PC-9 (cell line): ENCODE data around the gene POLD1. TPM values are rescaled to one million over a fixed set of nuclear protein-coding genes. Genes with fewer than 3 reads are reported as not detected.

ENCODE experiments used
- BruUV-seq: library from RNA; stranded (reverse); fragments of 400-500 nt; replicated peaks from 2 replicates; lab custom pipeline; 2021; lab: Mats Ljungman, UMichigan
- CTCF ChIA-PET: fragments of 300-600 bp; sonication (Branson Sonifier 250); formaldehyde crosslinking; loops from one replicate; lab custom pipeline; 2022; ENCODE audit warnings: antibody characterized with exemption; lab: Charles Lee
- POLR2A ChIA-PET: fragments of 300-600 bp; sonication (Branson Sonifier 250); formaldehyde crosslinking; loops from one replicate; lab custom pipeline; 2022; ENCODE audit warnings: antibody characterized with exemption; ENCODE audit not compliant: unreplicated experiment; lab: Charles Lee
- DNase-seq, 2 experiments: peaks; one replicate each; pipeline versions ENCODE4 v3.0.0 to v3.0.0-alpha.2; 2015 to 2022; ENCODE audit warnings: mixed read lengths in 1 of 2
- H2AFZ ChIP-seq: fragments of 200-600 bp; sonication (generic); 2 replicates; pipeline ENCODE4 v1.8.1; 2017; ENCODE audit warnings: antibody characterized with exemption
- H3F3A ChIP-seq: fragments of 200-600 bp; sonication (generic); 2 replicates; pipeline ENCODE4 v1.8.1; 2017; ENCODE audit warnings: antibody characterized with exemption, mild to moderate bottlenecking, low read depth; ENCODE audit not compliant: insufficient read depth
- H3K27ac ChIP-seq: fragments of 200-600 bp; sonication (generic); 2 replicates; pipeline ENCODE4 v1.6.1; 2016; ENCODE audit warnings: mixed run types
- H3K27me3 ChIP-seq: fragments of 200-600 bp; sonication (generic); 2 replicates; pipeline ENCODE4 v1.6.1; 2016; ENCODE audit warnings: low read depth, mixed run types; ENCODE audit not compliant: insufficient read depth
- H3K36me3 ChIP-seq: fragments of 200-600 bp; sonication (generic); 2 replicates; pipeline ENCODE4 v1.6.1; 2016; ENCODE audit warnings: low read depth, mixed run types
- H3K4me1 ChIP-seq: fragments of 200-600 bp; sonication (generic); replicated peaks from 2 replicates; pipeline ENCODE4 v1.6.1; 2016; ENCODE audit warnings: mixed run types; ENCODE audit not compliant: insufficient read depth
- H3K4me2 ChIP-seq: fragments of 200-600 bp; sonication (generic); 2 replicates; pipeline ENCODE4 v1.6.1; 2017; ENCODE audit warnings: mixed run types
- H3K4me3 ChIP-seq: fragments of 200-600 bp; sonication (generic); 2 replicates; pipeline ENCODE4 v1.6.1; 2016; ENCODE audit warnings: mixed run types
- H3K79me2 ChIP-seq: fragments of 200-600 bp; sonication (generic); 2 replicates; pipeline ENCODE4 v1.6.1; 2017; ENCODE audit warnings: low read depth, mixed run types
- H3K9me2 ChIP-seq: fragments of 200-600 bp; sonication (generic); 2 replicates; pipeline ENCODE4 v1.8.1; 2017; ENCODE audit warnings: mild to moderate bottlenecking; ENCODE audit not compliant: insufficient read depth
- H3K9me3 ChIP-seq: fragments of 200-600 bp; sonication (generic); 2 replicates; pipeline ENCODE4 v1.8.1; 2016; ENCODE audit warnings: low read depth; ENCODE audit not compliant: insufficient read depth
- H4K20me1 ChIP-seq: fragments of 200-600 bp; sonication (generic); 2 replicates; pipeline ENCODE4 v1.8.1; 2017; ENCODE audit not compliant: insufficient read depth
- CTCF ChIP-seq: fragments of 200-600 bp; sonication (generic); conservative IDR thresholded peaks from 2 replicates; pipeline ENCODE4 v1.6.1; 2017; ENCODE audit warnings: mixed run types, antibody characterized with exemption, mild to moderate bottlenecking, moderate library complexity
- EZH2 ChIP-seq: fragments of 200-600 bp; sonication (generic); IDR thresholded peaks from 2 replicates; pipeline ENCODE4 v1.8.0; 2017; ENCODE audit warnings: antibody characterized with exemption, low read depth
- intact Hi-C: fragments of 100-400 bp; cut with micrococcal nuclease; formaldehyde crosslinking; loops from one replicate; pipeline ENCODE4 v1.10.0; 2022; ENCODE audit not compliant: unreplicated experiment
- total RNA-seq: library from RNA; stranded (reverse); gene quantifications from 2 replicates; pipeline ENCODE4 v1.2.3, GENCODE V29; 2021

Gene POLD1
- total RNA-seq, 1 experiment from 2014 or later = 101 TPM

GRCh38 chr19:50359328-50359818 lies 24.8 kb upstream of the POLD1 start:
- no peaks in the 10 kb centered on the region for H3K4me1 ChIP-seq
- no peak overlapping the region for H2AFZ ChIP-seq
- no peaks in the 10 kb centered on the region for H3K79me2 ChIP-seq
- POLR2A ChIA-PET = no interaction called here
- no TSS peak for BruUV-seq
- no peaks in the 10 kb centered on the region for H3K9me3 ChIP-seq
- no peak overlapping the region for H3K27ac ChIP-seq
- CTCF ChIA-PET = no interaction called here
- H3K9me2 ChIP-seq = no peaks in the 10 kb centered on the region
- H4K20me1 ChIP-seq = no peaks in the 10 kb centered on the region
- H3K36me3 ChIP-seq = no peaks in the 10 kb centered on the region
- H3K4me2 ChIP-seq = no peak overlapping the region
- intact Hi-C loops = no loop called here
- H3F3A ChIP-seq = peaks cover 4% of the 10 kb centered on the region; the same call in 1 of the 2 replicates
- peaks cover 3% of the 10 kb centered on the region; the same call in 1 of the 2 replicates for H3K27me3 ChIP-seq
- H3K4me3 ChIP-seq = no peak overlapping the region
- TF ChIP-seq EZH2 = no peak
- TF ChIP-seq CTCF = no peak
- no peak for DNase-seq

GRCh38 chr19:50361290-50362029 lies 22.7 kb upstream of the POLD1 start:
- CTCF ChIA-PET = no interaction called here
- Histone ChIP-seq H3K27me3 (no peaks in the 10 kb centered on the region), H4K20me1 (no peaks in the 10 kb centered on the region), H3K4me3 (no peak overlapping the region), H3K27ac (no peak overlapping the region), H3K79me2 (no peaks in the 10 kb centered on the region), H3F3A (0 out of 2 replicates have a peak, but pooled peaks cover 4% of the 10 kb centered on the region), H3K4me1 (no peaks in the 10 kb centered on the region), H3K4me2 (no peak overlapping the region), H3K36me3 (no peaks in the 10 kb centered on the region), H3K9me3 (no peaks in the 10 kb centered on the region), H2AFZ (no peak overlapping the region), H3K9me2 (no peaks in the 10 kb centered on the region)
- no peak for TF ChIP-seq CTCF
- no peak for TF ChIP-seq EZH2
- peak in 1 of 2 experiments; percentile 34 for DNase-seq
- POLR2A ChIA-PET = no interaction called here
- no TSS peak for BruUV-seq
- intact Hi-C loops = loop anchor here (10.0 kb wide), 1 partner anchor 173 kb away; no protein-coding TSS in a partner anchor

GRCh38 chr19:50362030-50362412 lies 22.1 kb upstream of the POLD1 start:
- DNase-seq = peak in 1 of 2 experiments; percentile 19
- intact Hi-C loops = loop anchor here (10.0 kb wide), 1 partner anchor 173 kb away; no protein-coding TSS in a partner anchor

More at GRCh38 chr19:50362030-50362412, 22.1 kb upstream of the POLD1 start:
- Histone ChIP-seq H3K4me3 (no peak overlapping the region), H3K9me2 (no peaks in the 10 kb centered on the region), H4K20me1 (no peaks in the 10 kb centered on the region), H3K36me3 (no peaks in the 10 kb centered on the region), H3F3A (0 out of 2 replicates have a peak, but pooled peaks cover 4% of the 10 kb centered on the region), H3K27me3 (no peaks in the 10 kb centered on the region), H3K9me3 (no peaks in the 10 kb centered on the region), H3K27ac (no peak overlapping the region), H3K79me2 (no peaks in the 10 kb centered on the region), H2AFZ (no peak overlapping the region), H3K4me1 (no peaks in the 10 kb centered on the region), H3K4me2 (no peak overlapping the region)
- ChIA-PET CTCF (no interaction called here), POLR2A (no interaction called here)
- BruUV-seq = no TSS peak
- TF ChIP-seq EZH2 = no peak
- no peak for TF ChIP-seq CTCF
